Activated T-helper 1 cell treated with anti-CD3 and anti-CD28 coated beads, Interleukin-12 subunit alpha, Interleukin-12 subunit beta, Interleukin-2, Interleukin-4 antibody, amounts not matched to agents 30 ng/mL and 10 ng/mL and 1 ng/mL, durations not matched to agents 14 hours and 24 hours and 36 hours (primary cell): ENCODE measurements around the gene SNX27. TPM values are rescaled to one million over a fixed set of nuclear protein-coding genes. Genes with fewer than 3 reads are reported as not detected.
"Not testable (repeated sequence)": the region's sequence is repeated elsewhere in the genome, so short reads cannot be mapped to it uniquely, and the experiment has no call there.

Experiments used
- DNase-seq: peaks from one replicate; pipeline ENCODE4 v3.0.0; 2021; ENCODE audit warnings: low spot score
- H3K27ac Mint-ChIP-seq: one replicate; pipeline ENCODE4 v1.8.0; 2021; ENCODE audit warnings: mild to moderate bottlenecking, mixed read lengths
- H3K27me3 Mint-ChIP-seq: one replicate; pipeline ENCODE4 v1.8.0; 2022; ENCODE audit warnings: mild to moderate bottlenecking, moderate library complexity, mixed read lengths; ENCODE audit not compliant: insufficient read depth
- H3K36me3 Mint-ChIP-seq: one replicate; pipeline ENCODE4 v1.8.0; 2021; ENCODE audit warnings: low read depth, mixed read lengths
- H3K4me1 Mint-ChIP-seq: one replicate; pipeline ENCODE4 v1.8.0; 2021; ENCODE audit warnings: low read depth, mixed read lengths
- H3K4me3 Mint-ChIP-seq: one replicate; pipeline ENCODE4 v1.8.0; 2021; ENCODE audit warnings: mild to moderate bottlenecking, moderate library complexity, mixed read lengths
- H3K9me3 Mint-ChIP-seq: one replicate; pipeline ENCODE4 v1.8.0; 2021; ENCODE audit warnings: mixed read lengths
- intact Hi-C: fragments of 100-400 bp; cut with micrococcal nuclease; formaldehyde crosslinking; loops from one replicate; pipeline ENCODE4 v1.15.1; 2024
- total RNA-seq: library from RNA; stranded (reverse); gene quantifications from 2 replicates; pipeline ENCODE4 v1.2.3, GENCODE V29; 2022

The SNX27 gene
- total RNA-seq, 1 donor from 2014 or later, result 31.9 TPM

DNA sequence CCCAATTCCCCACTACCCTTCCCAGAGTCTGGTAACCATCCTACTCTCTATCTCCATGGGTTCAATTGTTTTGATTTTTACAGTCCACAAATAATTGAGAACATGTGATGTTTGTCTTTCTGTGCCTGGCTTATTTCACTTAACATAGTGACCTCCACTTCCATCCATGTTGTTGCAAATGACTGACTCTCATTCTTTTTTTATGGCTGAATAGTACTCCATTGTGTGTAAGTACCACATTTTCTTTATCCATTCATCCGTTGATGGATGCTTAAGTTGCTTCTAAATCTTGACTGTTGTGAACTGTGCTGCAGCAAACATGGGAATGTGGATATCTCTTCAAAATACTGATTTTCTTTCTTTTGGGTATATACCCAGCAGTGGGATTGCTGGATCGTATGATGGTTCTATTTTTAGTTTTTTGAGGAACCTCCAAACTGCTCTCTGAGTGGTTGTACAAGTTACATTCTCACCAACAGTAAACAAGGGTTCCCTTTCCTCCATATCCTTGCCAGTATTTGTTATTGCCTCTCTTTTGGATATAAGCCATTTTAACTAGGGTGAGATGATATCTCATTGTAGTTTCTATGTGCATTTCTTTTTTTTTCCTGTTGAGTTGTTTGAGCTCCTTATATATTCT is 58.3 kb downstream of the SNX27 start:
- H3K36me3 Mint-ChIP-seq, result peaks cover 36% of the 10 kb centered on the region
- H3K27me3 Mint-ChIP-seq, H3K27ac Mint-ChIP-seq, H3K4me3 Mint-ChIP-seq, intact Hi-C loops, H3K4me1 Mint-ChIP-seq, H3K9me3 Mint-ChIP-seq, DNase-seq: not testable (repeated sequence)

DNA sequence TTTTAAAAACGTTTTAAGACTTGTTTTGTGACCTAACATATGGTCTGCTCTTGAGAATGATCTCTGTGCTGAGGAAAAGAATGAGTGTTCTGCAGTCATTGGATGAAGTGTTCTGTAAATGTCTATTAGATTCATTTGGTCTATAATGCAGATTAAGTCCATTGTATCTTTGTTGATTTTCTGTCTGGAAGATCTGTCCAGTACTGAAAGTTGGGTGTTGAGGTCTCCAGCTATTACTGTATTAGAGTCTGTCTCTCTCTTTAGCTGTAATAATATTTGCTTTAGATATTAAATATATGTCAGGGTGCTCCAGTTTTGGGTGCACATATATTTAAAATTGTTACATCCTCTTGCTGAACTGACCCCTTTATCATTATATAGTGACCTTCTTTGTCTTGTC is 61.6 kb downstream of the SNX27 start:
- H3K4me1 Mint-ChIP-seq, result no peaks in the 10 kb centered on the region
- DNase-seq, result no peak
- no peak overlapping the region for H3K27ac Mint-ChIP-seq
- no peaks in the 10 kb centered on the region for H3K9me3 Mint-ChIP-seq
- H3K27me3 Mint-ChIP-seq, result no peaks in the 10 kb centered on the region
- H3K4me3 Mint-ChIP-seq, result no peak overlapping the region
- peaks cover 30% of the 10 kb centered on the region for H3K36me3 Mint-ChIP-seq
- intact Hi-C loops, result no loop called here

DNA sequence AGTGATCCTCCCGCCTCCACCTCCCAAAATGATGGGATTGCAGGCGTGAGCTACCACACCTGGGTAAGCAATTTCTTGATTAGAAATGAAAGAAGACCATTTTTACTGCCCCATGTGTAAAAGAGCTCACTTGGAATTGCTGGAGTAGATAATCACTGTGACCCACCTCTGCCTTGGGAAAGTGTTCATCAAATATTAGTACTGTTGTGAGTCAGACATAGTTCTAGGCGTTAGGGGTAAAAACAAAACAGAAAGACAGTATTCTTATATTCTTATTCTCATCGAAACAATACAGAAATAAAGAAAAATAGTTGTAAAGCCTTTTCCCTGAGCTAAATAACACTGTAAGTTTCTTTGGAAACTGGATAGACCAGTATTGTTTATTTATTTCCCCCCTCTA is 68.5 kb downstream of the SNX27 start:
- no peak overlapping the region for H3K27ac Mint-ChIP-seq
- peaks cover 9% of the 10 kb centered on the region for H3K36me3 Mint-ChIP-seq
- H3K9me3 Mint-ChIP-seq, result no peaks in the 10 kb centered on the region
- H3K27me3 Mint-ChIP-seq, result no peaks in the 10 kb centered on the region
- no peak for DNase-seq
- intact Hi-C loops, result no loop called here
- H3K4me3 Mint-ChIP-seq, result no peak overlapping the region
- H3K4me1 Mint-ChIP-seq, result no peaks in the 10 kb centered on the region

GRCh38 chr1:151680826-151681225 is 69.0 kb downstream of the SNX27 start:
- Mint-ChIP-seq H3K4me1 (no peaks in the 10 kb centered on the region), H3K4me3 (no peak overlapping the region), H3K27me3 (no peaks in the 10 kb centered on the region)

GRCh38 chr1:151681923-151682322 is 70.1 kb downstream of the SNX27 start:
- no peak for DNase-seq
- no peak overlapping the region for H3K27ac Mint-ChIP-seq
- H3K4me3 Mint-ChIP-seq, result no peak overlapping the region
- intact Hi-C loops, result no loop called here
- no peaks in the 10 kb centered on the region for H3K4me1 Mint-ChIP-seq
- H3K9me3 Mint-ChIP-seq, result no peaks in the 10 kb centered on the region
- no peaks in the 10 kb centered on the region for H3K27me3 Mint-ChIP-seq
- H3K36me3 Mint-ChIP-seq, result peaks cover 11% of the 10 kb centered on the region

More at GRCh38 chr1:151680826-151681225, 69.0 kb downstream of the SNX27 start:
- Mint-ChIP-seq H3K27ac (no peak overlapping the region), H3K9me3 (no peaks in the 10 kb centered on the region), H3K36me3 (peaks cover 9% of the 10 kb centered on the region)
- no peak for DNase-seq
- intact Hi-C loops, result no loop called here

DNA sequence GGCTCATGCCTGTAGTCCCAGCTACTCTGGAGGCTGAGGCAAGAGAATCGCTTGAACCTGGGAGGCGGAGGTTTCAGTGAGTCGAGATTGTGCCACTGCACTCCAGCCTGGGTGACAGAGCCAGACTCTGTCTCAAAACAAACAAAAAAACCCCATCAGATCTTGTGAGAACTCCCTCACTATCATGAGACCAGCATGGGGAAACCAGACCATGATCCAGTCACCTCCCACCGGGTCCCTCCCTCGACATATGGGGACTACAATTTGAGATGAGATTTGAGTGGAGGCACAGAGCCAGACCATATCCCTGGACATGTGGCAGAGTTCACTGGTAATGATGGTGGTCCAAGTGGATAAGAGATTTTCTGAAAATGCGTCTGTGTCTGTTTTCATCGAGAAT is 71.1 kb downstream of the SNX27 start:
- H3K4me3 Mint-ChIP-seq, H3K27me3 Mint-ChIP-seq, intact Hi-C loops, DNase-seq, H3K9me3 Mint-ChIP-seq, H3K27ac Mint-ChIP-seq, H3K4me1 Mint-ChIP-seq: not testable (repeated sequence)
- peaks cover 11% of the 10 kb centered on the region for H3K36me3 Mint-ChIP-seq

DNA sequence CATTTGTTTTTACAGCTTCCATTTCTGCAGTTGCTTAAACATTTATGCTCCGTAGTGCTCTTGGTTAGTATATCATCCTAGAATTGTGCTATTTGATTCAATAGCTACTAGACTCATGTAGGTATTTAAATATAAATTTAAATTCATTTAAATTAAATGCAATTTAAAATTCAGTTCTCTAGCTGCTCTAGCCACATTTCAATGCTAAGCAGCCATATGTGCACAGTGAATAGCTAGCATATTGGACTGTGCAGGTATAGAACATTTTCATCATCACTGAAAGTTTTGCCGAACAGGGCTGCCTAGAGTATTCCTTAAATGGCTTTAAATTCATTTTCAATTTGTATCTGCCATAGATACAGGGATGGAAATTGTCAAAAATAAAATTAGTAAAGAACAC is 72.3 kb downstream of the SNX27 start:
- no peaks in the 10 kb centered on the region for H3K9me3 Mint-ChIP-seq
- no peak overlapping the region for H3K27ac Mint-ChIP-seq
- intact Hi-C loops, result no loop called here
- H3K36me3 Mint-ChIP-seq, result peaks cover 10% of the 10 kb centered on the region
- no peak overlapping the region for H3K4me3 Mint-ChIP-seq
- H3K4me1 Mint-ChIP-seq, result no peaks in the 10 kb centered on the region
- DNase-seq, result no peak
- H3K27me3 Mint-ChIP-seq, result no peaks in the 10 kb centered on the region

DNA sequence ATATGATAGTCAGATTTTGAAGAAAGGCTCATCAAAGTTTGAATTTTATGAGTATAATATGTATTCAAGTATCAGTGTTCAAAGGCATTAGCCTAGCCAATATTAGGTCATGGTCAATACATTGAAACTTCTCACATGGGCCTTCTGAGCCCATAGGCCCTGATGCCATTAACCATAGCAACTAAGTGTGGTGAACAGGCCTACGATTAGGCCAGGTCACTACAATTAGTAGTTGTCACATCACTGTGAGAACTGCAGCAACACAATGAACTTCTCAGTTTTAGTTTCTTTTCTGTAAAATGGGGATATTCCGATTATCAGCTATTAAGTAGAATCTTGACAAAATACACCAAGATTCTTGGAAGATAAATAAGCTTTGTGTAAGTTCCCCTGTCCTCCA is 74.7 kb downstream of the SNX27 start:
- intact Hi-C loops, result no loop called here
- H3K4me1 Mint-ChIP-seq, result no peaks in the 10 kb centered on the region
- no peak for DNase-seq
- no peaks in the 10 kb centered on the region for H3K27me3 Mint-ChIP-seq
- H3K4me3 Mint-ChIP-seq, result no peak overlapping the region
- peaks cover 6% of the 10 kb centered on the region for H3K36me3 Mint-ChIP-seq
- no peak overlapping the region for H3K27ac Mint-ChIP-seq
- H3K9me3 Mint-ChIP-seq, result no peaks in the 10 kb centered on the region

DNA sequence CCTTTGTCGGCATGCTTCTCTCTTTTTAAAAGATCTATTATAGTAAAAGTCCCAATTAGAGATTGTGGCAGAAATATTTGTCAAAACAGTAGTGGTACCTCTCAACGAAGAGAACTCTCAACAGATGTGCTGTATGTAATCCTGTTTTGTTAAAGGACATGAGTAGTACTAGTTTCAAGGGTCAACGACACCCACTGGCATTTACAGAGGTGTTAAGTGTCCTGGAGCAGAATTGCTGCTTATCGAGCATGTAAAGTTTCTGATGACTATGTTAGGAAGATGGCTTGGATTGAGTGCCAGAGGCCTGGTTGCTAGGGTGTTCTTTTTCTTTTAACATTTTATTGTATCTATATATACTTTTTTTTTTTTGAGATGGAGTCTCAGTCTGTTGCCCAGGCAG is 77.6 kb downstream of the SNX27 start:
- Mint-ChIP-seq H3K27me3 (no peaks in the 10 kb centered on the region), H3K4me1 (no peaks in the 10 kb centered on the region), H3K4me3 (no peak overlapping the region), H3K9me3 (no peaks in the 10 kb centered on the region), H3K27ac (no peak overlapping the region), H3K36me3 (peaks cover 13% of the 10 kb centered on the region)
- intact Hi-C loops, result no loop called here
- no peak for DNase-seq

GRCh38 chr1:151692226-151692625 is 80.4 kb downstream of the SNX27 start:
- H3K36me3 Mint-ChIP-seq, result peaks cover 13% of the 10 kb centered on the region
- H3K9me3 Mint-ChIP-seq, result no peaks in the 10 kb centered on the region
- no peaks in the 10 kb centered on the region for H3K4me1 Mint-ChIP-seq
- H3K27ac Mint-ChIP-seq, result no peak overlapping the region
- intact Hi-C loops, result no loop called here
- H3K4me3 Mint-ChIP-seq, result no peak overlapping the region
- no peaks in the 10 kb centered on the region for H3K27me3 Mint-ChIP-seq
- no peak for DNase-seq

- Mint-ChIP-seq H3K36me3 (peaks cover 13% of the 10 kb centered on the region), H3K27ac (no peak overlapping the region), H3K9me3 (no peaks in the 10 kb centered on the region), H3K4me3 (no peak overlapping the region), H3K4me1 (no peaks in the 10 kb centered on the region), H3K27me3 (no peaks in the 10 kb centered on the region)
- intact Hi-C loops, result loop anchor here (1.0 kb wide), 2 partner anchors 42 to 143 kb away; no protein-coding TSS in a partner anchor
- no peak for DNase-seq
Observed at GRCh38 chr1:151693057-151693651, 81.3 kb downstream of the SNX27 start.

- intact Hi-C loops, result no loop called here
- no peak for DNase-seq
- Mint-ChIP-seq H3K4me3 (no peak overlapping the region), H3K27ac (no peak overlapping the region), H3K4me1 (no peaks in the 10 kb centered on the region), H3K36me3 (peaks cover 3% of the 10 kb centered on the region), H3K9me3 (no peaks in the 10 kb centered on the region), H3K27me3 (no peaks in the 10 kb centered on the region)
Observed at GRCh38 chr1:151701515-151701914, 89.7 kb downstream of the SNX27 start.

- H3K27me3 Mint-ChIP-seq, result no peaks in the 10 kb centered on the region
- H3K9me3 Mint-ChIP-seq, result no peaks in the 10 kb centered on the region
- H3K4me1 Mint-ChIP-seq, result no peaks in the 10 kb centered on the region
- H3K36me3 Mint-ChIP-seq, result peaks cover 3% of the 10 kb centered on the region
- intact Hi-C loops, result no loop called here
- no peak overlapping the region for H3K4me3 Mint-ChIP-seq
- DNase-seq, result no peak
- H3K27ac Mint-ChIP-seq, result no peak overlapping the region
Observed at GRCh38 chr1:151702936-151703335, 91.1 kb downstream of the SNX27 start.

GRCh38 chr1:151703813-151704212 is 92.0 kb downstream of the SNX27 start:
- H3K4me3 Mint-ChIP-seq, result no peak overlapping the region
- no peak overlapping the region for H3K27ac Mint-ChIP-seq
- H3K36me3 Mint-ChIP-seq, result peaks cover 1% of the 10 kb centered on the region
- H3K9me3 Mint-ChIP-seq, result no peaks in the 10 kb centered on the region
- intact Hi-C loops, result no loop called here
- no peak for DNase-seq
- no peaks in the 10 kb centered on the region for H3K4me1 Mint-ChIP-seq
- no peaks in the 10 kb centered on the region for H3K27me3 Mint-ChIP-seq
